Measurements from ENCODE around the gene NSMCE1. TPM values are rescaled to one million over a fixed set of nuclear protein-coding genes. Genes with fewer than 3 reads are reported as not detected.

Gene NSMCE1
- total RNA-seq, 2 donors from 2014 or later: 37.6 to 58.2 TPM

DNA sequence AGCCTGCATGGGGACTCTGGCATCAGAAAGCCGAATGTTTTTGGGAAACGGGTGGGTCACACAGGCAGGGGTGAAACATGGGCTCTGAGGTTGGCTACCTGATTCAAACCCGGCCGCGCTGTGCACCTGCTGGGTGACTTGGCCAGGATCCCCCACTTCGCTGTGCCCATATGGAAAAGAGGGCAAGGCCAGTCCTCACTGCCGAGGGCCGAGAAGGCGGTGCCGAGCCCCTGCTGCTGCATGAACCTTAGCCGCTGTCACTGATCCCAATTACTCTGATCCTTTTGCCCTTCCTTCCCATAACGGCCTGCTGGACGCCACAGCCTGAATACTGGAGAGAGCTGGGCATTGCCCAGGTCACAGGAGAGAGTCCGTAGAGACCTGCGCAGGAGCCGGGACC lies 47.6 kb downstream of the NSMCE1 start:
- Histone ChIP-seq H3K36me3 (no peaks in the 10 kb centered on the region), H3K4me1 (no peaks in the 10 kb centered on the region), H3K27me3 (no peaks in the 10 kb centered on the region), H3K9me3 (no peaks in the 10 kb centered on the region), H3K27ac (no peak overlapping the region), H3K4me3 (no peak overlapping the region), H3K9ac (ENCODE audit: low read depth in 2 of 2, low read length in 2 of 2) (no peak overlapping the region)
- TF ChIP-seq CTCF (IDR thresholded peaks at IDR 0.05): no peak
- DNase-seq: no peak
- intact Hi-C loops (cut with DNase I): no loop called here

DNA sequence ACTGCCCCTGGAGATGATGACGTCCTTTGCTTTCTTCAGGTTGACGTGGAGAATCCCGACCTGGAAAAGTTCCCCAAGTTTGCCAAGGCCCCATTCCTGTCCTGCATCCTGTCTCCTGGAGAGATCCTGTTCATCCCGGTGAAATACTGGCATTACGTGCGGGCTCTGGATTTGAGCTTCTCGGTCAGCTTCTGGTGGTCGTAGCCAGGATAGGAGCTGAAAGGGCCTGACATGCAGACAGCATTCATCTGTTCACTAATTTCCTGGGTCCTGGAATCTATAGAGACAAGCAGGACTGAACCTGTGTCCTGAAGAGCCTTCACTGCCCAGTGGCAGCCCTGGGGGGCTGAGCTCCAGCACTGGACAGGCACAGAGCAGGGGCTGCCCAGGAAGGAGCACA lies 48.0 kb downstream of the NSMCE1 start:
- TF ChIP-seq CTCF (IDR thresholded peaks at IDR 0.05): no peak

GRCh38 chr16:27220120-27220519 lies 48.5 kb downstream of the NSMCE1 start:
- H3K27me3 ChIP-seq: no peaks in the 10 kb centered on the region
- no peaks in the 10 kb centered on the region for H3K4me1 ChIP-seq
- no peaks in the 10 kb centered on the region for H3K9me3 ChIP-seq
- H3K9ac ChIP-seq (ENCODE audit: low read depth in 2 of 2, low read length in 2 of 2): no peak overlapping the region
- TF ChIP-seq CTCF (IDR thresholded peaks at IDR 0.05): no peak
- intact Hi-C loops (cut with DNase I): no loop called here
- no peak overlapping the region for H3K27ac ChIP-seq
- no peak for DNase-seq
- no peak overlapping the region for H3K4me3 ChIP-seq
- no peaks in the 10 kb centered on the region for H3K36me3 ChIP-seq

More for the DNA sequence above, 48.0 kb downstream of the NSMCE1 start:
- Histone ChIP-seq H3K27ac (no peak overlapping the region), H3K27me3 (no peaks in the 10 kb centered on the region), H3K4me1 (no peaks in the 10 kb centered on the region), H3K36me3 (no peaks in the 10 kb centered on the region), H3K9ac (ENCODE audit: low read depth in 2 of 2, low read length in 2 of 2) (no peak overlapping the region), H3K4me3 (no peak overlapping the region), H3K9me3 (no peaks in the 10 kb centered on the region)
- intact Hi-C loops (cut with DNase I): no loop called here
- DNase-seq: no peak

DNA sequence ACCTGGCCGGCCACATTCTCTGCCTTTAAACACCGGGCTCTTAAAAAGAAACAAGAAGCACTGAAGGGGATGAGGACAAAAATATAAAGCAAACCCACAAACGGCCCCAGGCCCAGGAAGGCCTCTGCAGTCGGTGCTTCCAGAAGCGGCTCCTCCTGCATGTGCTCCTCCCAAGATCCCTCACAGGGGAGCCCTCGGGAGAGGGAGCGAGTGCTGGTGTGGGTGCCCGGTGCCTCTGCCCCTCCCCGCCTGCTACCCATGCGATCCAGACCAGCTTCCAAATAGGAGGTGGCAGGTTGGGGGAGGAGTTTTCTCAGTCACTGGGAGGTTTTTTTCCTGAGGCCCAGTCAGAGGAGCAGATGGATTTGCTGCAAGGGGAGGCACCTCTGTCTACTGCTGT lies 49.4 kb downstream of the NSMCE1 start:
- DNase-seq: no peak
- no peak for TF ChIP-seq CTCF (IDR thresholded peaks at IDR 0.05)
- intact Hi-C loops (cut with DNase I): no loop called here
- H3K9me3 ChIP-seq: no peaks in the 10 kb centered on the region
- no peak overlapping the region for H3K27ac ChIP-seq
- H3K9ac ChIP-seq (ENCODE audit: low read depth in 2 of 2, low read length in 2 of 2): no peak overlapping the region
- no peaks in the 10 kb centered on the region for H3K27me3 ChIP-seq
- H3K4me3 ChIP-seq: no peak overlapping the region
- no peaks in the 10 kb centered on the region for H3K4me1 ChIP-seq
- no peaks in the 10 kb centered on the region for H3K36me3 ChIP-seq

- Histone ChIP-seq H3K4me3 (no peak overlapping the region), H3K9ac (ENCODE audit: low read depth in 2 of 2, low read length in 2 of 2) (no peak overlapping the region), H3K36me3 (no peaks in the 10 kb centered on the region), H3K27ac (no peak overlapping the region), H3K4me1 (no peaks in the 10 kb centered on the region), H3K27me3 (no peaks in the 10 kb centered on the region), H3K9me3 (no peaks in the 10 kb centered on the region)
- DNase-seq: no peak
- TF ChIP-seq CTCF (IDR thresholded peaks at IDR 0.05): no peak
- intact Hi-C loops (cut with DNase I): no loop called here
These were observed 49.8 kb downstream of the NSMCE1 start for GRCh38 chr16:27218756-27219155.

- intact Hi-C loops (cut with DNase I): no loop called here
- no peak for DNase-seq
- no peaks in the 10 kb centered on the region for H3K36me3 ChIP-seq
- H3K4me3 ChIP-seq: no peak overlapping the region
- no peaks in the 10 kb centered on the region for H3K27me3 ChIP-seq
- H3K4me1 ChIP-seq: no peaks in the 10 kb centered on the region
- no peak overlapping the region for H3K9ac ChIP-seq (ENCODE audit: low read depth in 2 of 2, low read length in 2 of 2)
- no peak for TF ChIP-seq CTCF (IDR thresholded peaks at IDR 0.05)
- no peaks in the 10 kb centered on the region for H3K9me3 ChIP-seq
- no peak overlapping the region for H3K27ac ChIP-seq
These were observed 51.3 kb downstream of the NSMCE1 start for GRCh38 chr16:27217256-27217655.
